Mononuclear cell (primary cell): Measurements from ENCODE around the gene OR2AE1. TPM values are rescaled to one million over a fixed set of nuclear protein-coding genes. Genes with fewer than 3 reads are reported as not detected.
"Not testable (repeated sequence)": the region's sequence is repeated elsewhere in the genome, so short reads cannot be mapped to it uniquely, and the experiment has no call there.

Source experiments
- H3K27me3 ChIP-seq: 2 replicates; pipeline ENCODE4 v1.6.0; 2011; ENCODE audit warnings: low read length, control low read depth; ENCODE audit not compliant: insufficient read depth
- H3K4me1 ChIP-seq: 2 replicates; pipeline ENCODE4 v1.5.1; 2011; ENCODE audit warnings: mild to moderate bottlenecking, low read length, control low read depth; ENCODE audit not compliant: insufficient read depth
- H3K4me3 ChIP-seq: 2 replicates; pipeline ENCODE4 v1.5.1; 2011; ENCODE audit warnings: mild to moderate bottlenecking, low read length, moderate library complexity
- H3K9me3 ChIP-seq: 2 replicates; pipeline ENCODE4 v1.5.1; 2011; ENCODE audit warnings: low read depth, mild to moderate bottlenecking, control low read depth, low read length
- total RNA-seq: library from RNA; depleted of rRNA; stranded (reverse); fragments of >200 nt; gene quantifications from one replicate; pipeline ENCODE4 v1.2.3, GENCODE V29; 2012

Gene OR2AE1
- total RNA-seq, 1 donor: not detected

- H3K4me3 ChIP-seq, H3K27me3 ChIP-seq: not testable (repeated sequence)
Measured at GRCh38 chr7:99888366-99888765, 11.5 kb upstream of the OR2AE1 start.

GRCh38 chr7:99881370-99881769, 4.5 kb upstream of the OR2AE1 start:
- no peaks in the 10 kb centered on the region for H3K9me3 ChIP-seq
- H3K27me3 ChIP-seq: no peaks in the 10 kb centered on the region
- H3K4me1 ChIP-seq: no peaks in the 10 kb centered on the region
- no peak overlapping the region for H3K4me3 ChIP-seq

More at GRCh38 chr7:99888366-99888765, 11.5 kb upstream of the OR2AE1 start:
- not testable (repeated sequence) for H3K9me3 ChIP-seq, H3K4me1 ChIP-seq

DNA sequence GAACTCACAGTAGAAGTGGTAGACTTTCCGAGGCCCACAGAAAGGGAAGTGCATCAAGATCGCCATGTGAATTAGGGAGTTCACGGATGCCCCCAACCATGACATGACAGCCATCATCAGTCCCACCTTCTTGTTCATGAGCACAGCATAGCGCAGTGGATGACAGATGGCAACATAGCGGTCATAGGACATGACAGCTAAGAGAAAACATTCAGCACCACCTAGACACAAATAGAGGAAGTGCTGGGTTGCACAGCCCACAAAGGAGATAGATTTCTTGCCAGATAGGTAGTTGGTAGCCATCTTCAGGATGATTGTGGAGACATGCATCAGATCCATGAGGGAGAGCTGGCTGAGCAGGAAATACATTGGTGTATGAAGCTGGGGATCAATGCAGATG, 342 bp downstream of the OR2AE1 start:
- Histone ChIP-seq H3K9me3 (no peaks in the 10 kb centered on the region), H3K4me3 (no peak overlapping the region), H3K27me3 (no peaks in the 10 kb centered on the region), H3K4me1 (no peaks in the 10 kb centered on the region)

DNA sequence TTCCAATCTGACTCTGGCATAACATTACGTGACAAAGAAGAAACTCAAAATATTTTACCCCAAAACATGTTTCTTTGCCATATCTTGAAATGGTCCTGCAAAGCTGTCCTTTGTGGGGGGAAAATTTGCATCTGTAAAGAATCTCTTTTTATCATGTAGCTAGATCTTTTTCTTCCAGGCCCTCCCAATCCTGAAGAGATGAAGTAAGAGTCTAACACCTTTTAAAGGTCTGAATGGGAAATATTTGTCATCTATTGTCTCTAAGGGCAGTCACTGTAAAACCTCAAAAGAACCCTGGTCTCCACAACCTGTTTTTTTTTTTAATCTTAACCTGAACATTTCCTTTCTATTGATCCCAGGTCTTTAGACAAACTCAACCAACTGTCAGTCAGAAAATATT, 8.6 kb downstream of the OR2AE1 start:
- Histone ChIP-seq H3K9me3 (no peaks in the 10 kb centered on the region), H3K4me3 (no peak overlapping the region), H3K27me3 (no peaks in the 10 kb centered on the region), H3K4me1 (no peaks in the 10 kb centered on the region)

- H3K27me3 ChIP-seq, H3K9me3 ChIP-seq, H3K4me3 ChIP-seq, H3K4me1 ChIP-seq: not testable (repeated sequence)
Measured at GRCh38 chr7:99867477-99867876, 9.4 kb downstream of the OR2AE1 start.

DNA sequence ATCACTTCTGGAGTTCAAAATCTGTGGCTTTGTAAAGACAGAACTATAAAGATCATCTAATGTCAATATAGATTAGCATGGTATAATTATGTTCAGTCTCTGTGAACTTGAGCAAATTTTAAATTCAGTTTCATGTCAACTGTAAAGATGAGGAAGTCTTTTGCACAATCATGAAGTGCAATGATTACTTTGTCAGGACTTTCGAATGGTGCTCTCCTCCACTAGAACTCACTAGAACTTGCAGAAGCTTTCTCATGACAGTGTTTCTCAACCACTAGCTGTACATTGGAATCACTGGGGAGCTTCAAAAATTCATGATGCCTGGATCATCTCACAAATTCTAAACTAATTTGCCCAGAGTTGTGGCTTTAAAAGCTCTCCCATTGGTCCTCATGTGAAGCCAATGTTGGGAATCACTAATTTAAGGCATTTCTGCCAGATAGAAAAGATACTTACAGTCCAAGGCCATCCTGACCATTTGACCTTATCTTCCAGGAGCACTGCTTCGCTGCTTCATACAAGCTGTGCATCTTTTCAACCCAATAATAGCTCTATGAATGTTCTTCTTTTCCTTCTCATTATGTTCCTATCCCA, 12.9 kb downstream of the OR2AE1 start:
- Histone ChIP-seq H3K27me3 (no peaks in the 10 kb centered on the region), H3K4me1 (no peaks in the 10 kb centered on the region), H3K9me3 (no peaks in the 10 kb centered on the region), H3K4me3 (no peak overlapping the region)

GRCh38 chr7:99860281-99861127, 16.3 kb downstream of the OR2AE1 start:
- H3K27me3 ChIP-seq: no peaks in the 10 kb centered on the region

DNA sequence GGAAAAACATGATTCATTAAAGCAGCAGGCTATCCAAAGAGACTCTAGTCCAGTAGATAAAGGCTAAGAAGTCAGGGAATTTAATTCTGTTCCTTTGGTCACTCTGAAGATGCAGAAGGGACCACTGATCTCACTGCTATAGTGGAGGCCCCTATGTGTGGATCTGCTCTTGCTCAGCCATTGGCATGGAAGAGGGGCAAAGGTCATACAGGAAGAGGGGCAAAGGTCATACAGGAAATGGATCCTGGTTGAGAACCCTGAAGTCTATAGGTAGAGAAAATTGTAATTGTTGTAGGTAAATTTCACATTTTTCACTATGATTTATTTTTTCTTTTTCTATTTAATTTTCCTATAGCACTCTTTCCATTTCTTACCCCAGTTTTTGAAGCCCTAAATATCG, 21.6 kb downstream of the OR2AE1 start:
- Histone ChIP-seq H3K4me1 (no peaks in the 10 kb centered on the region), H3K4me3 (no peak overlapping the region), H3K27me3 (peaks cover 5% of the 10 kb centered on the region), H3K9me3 (no peaks in the 10 kb centered on the region)

More at GRCh38 chr7:99860281-99861127, 16.3 kb downstream of the OR2AE1 start:
- H3K4me3 ChIP-seq: no peak overlapping the region
- no peaks in the 10 kb centered on the region for H3K9me3 ChIP-seq
- no peaks in the 10 kb centered on the region for H3K4me1 ChIP-seq

- H3K27me3 ChIP-seq: peaks cover 5% of the 10 kb centered on the region
- H3K4me3 ChIP-seq: no peak overlapping the region
- no peaks in the 10 kb centered on the region for H3K4me1 ChIP-seq
- H3K9me3 ChIP-seq: no peaks in the 10 kb centered on the region
Measured at GRCh38 chr7:99848420-99849216, 28.2 kb downstream of the OR2AE1 start.

- Histone ChIP-seq H3K27me3 (peaks cover 5% of the 10 kb centered on the region), H3K4me3 (no peak overlapping the region), H3K4me1 (no peaks in the 10 kb centered on the region), H3K9me3 (no peaks in the 10 kb centered on the region)
Measured at GRCh38 chr7:99844328-99844727, 32.5 kb downstream of the OR2AE1 start.

DNA sequence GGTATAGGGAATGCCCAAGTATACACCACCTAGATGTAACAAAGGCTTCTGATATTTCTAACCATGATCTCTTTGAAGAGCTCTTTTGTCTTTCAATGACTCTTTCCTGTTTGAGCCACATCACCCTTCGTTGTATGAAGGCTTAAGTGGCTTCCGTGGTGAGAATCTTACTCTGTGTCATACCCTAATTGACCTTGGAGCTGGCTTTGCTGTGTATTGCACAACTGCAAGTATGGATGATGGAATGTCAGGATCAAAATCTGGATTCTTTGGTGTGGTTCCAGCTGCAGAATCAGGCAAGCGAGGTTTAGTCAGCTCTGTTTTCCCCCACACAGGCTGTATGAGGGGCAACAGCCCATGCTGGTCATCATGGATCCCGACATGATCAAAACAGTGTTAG, 33.0 kb downstream of the OR2AE1 start:
- H3K4me3 ChIP-seq: no peak overlapping the region
- peaks cover 5% of the 10 kb centered on the region for H3K27me3 ChIP-seq
- H3K9me3 ChIP-seq: no peaks in the 10 kb centered on the region
- H3K4me1 ChIP-seq: no peaks in the 10 kb centered on the region

GRCh38 chr7:99842926-99843325, 33.9 kb downstream of the OR2AE1 start:
- no peaks in the 10 kb centered on the region for H3K9me3 ChIP-seq
- H3K4me1 ChIP-seq: no peaks in the 10 kb centered on the region
- no peak overlapping the region for H3K4me3 ChIP-seq
- H3K27me3 ChIP-seq: peaks cover 5% of the 10 kb centered on the region

- H3K4me1 ChIP-seq: peaks cover 3% of the 10 kb centered on the region
- no peaks in the 10 kb centered on the region for H3K9me3 ChIP-seq
- H3K27me3 ChIP-seq: no peaks in the 10 kb centered on the region
- H3K4me3 ChIP-seq: no peak overlapping the region
Measured at GRCh38 chr7:99840136-99840869, 36.5 kb downstream of the OR2AE1 start.

- no peaks in the 10 kb centered on the region for H3K9me3 ChIP-seq
- H3K4me1 ChIP-seq: peaks cover 3% of the 10 kb centered on the region
- no peak overlapping the region for H3K4me3 ChIP-seq
- no peaks in the 10 kb centered on the region for H3K27me3 ChIP-seq
Measured at GRCh38 chr7:99839287-99840021, 37.4 kb downstream of the OR2AE1 start.
